Activated CD8-positive, alpha-beta T cell treated with anti-CD3 and anti-CD28 coated beads for 36 hours (primary cell): Measurements from ENCODE around the gene STXBP3. TPM values are rescaled to one million over a fixed set of nuclear protein-coding genes. Genes with fewer than 3 reads are reported as not detected.

ENCODE experiments used
- ATAC-seq: fragments of 200-7000 bp; cut with Tn5 transposase; one replicate; pipeline ENCODE4 v1.10.0; 2021; ENCODE audit warnings: mild to moderate bottlenecking, moderate library complexity
- CTCF ChIA-PET: fragments of 350-600 bp; sonication (Branson Sonifier 250); formaldehyde crosslinking; loops from one replicate; lab custom pipeline; 2021; ENCODE audit warnings: antibody characterized with exemption; lab: Charles Lee
- POLR2A ChIA-PET: fragments of 350-600 bp; sonication (Branson Sonifier 250); formaldehyde crosslinking; loops from one replicate; lab custom pipeline; 2021; ENCODE audit warnings: antibody characterized with exemption; lab: Charles Lee
- DNase-seq: peaks from one replicate; pipeline ENCODE4 v3.0.0-alpha.2; 2020
- H3K27ac Mint-ChIP-seq: one replicate; pipeline ENCODE4 v1.8.0; 2021; ENCODE audit warnings: mild to moderate bottlenecking, mixed read lengths
- H3K27me3 Mint-ChIP-seq: one replicate; pipeline ENCODE4 v1.8.0; 2021; ENCODE audit warnings: mixed read lengths
- H3K36me3 Mint-ChIP-seq: one replicate; pipeline ENCODE4 v1.8.0; 2021; ENCODE audit warnings: low read depth, mixed read lengths
- H3K4me1 Mint-ChIP-seq: one replicate; pipeline ENCODE4 v1.8.0; 2021; ENCODE audit warnings: low read depth, mixed read lengths
- H3K4me3 Mint-ChIP-seq: one replicate; pipeline ENCODE4 v1.8.0; 2021; ENCODE audit warnings: mild to moderate bottlenecking, moderate library complexity, mixed read lengths
- H3K9me3 Mint-ChIP-seq: one replicate; pipeline ENCODE4 v1.8.0; 2021; ENCODE audit warnings: mixed read lengths
- intact Hi-C: fragments of 100-400 bp; cut with micrococcal nuclease; formaldehyde crosslinking; loops from one replicate; pipeline ENCODE4 v1.10.0; 2022
- total RNA-seq, 2 experiments: library from RNA; stranded (reverse); gene quantifications; one replicate each; pipeline ENCODE4 v1.2.3, GENCODE V29; 2021
- TF ChIP-seq, protein P1 (sequence below): fragments of 200-600 bp; IDR thresholded peaks from one replicate; pipeline ENCODE4 v1.8.0; 2022; ENCODE audit warnings: antibody characterized with exemption, mild to moderate bottlenecking

The STXBP3 gene
- total RNA-seq, 2 experiments from 2014 or later: 34.4 to 38.3 TPM

DNA sequence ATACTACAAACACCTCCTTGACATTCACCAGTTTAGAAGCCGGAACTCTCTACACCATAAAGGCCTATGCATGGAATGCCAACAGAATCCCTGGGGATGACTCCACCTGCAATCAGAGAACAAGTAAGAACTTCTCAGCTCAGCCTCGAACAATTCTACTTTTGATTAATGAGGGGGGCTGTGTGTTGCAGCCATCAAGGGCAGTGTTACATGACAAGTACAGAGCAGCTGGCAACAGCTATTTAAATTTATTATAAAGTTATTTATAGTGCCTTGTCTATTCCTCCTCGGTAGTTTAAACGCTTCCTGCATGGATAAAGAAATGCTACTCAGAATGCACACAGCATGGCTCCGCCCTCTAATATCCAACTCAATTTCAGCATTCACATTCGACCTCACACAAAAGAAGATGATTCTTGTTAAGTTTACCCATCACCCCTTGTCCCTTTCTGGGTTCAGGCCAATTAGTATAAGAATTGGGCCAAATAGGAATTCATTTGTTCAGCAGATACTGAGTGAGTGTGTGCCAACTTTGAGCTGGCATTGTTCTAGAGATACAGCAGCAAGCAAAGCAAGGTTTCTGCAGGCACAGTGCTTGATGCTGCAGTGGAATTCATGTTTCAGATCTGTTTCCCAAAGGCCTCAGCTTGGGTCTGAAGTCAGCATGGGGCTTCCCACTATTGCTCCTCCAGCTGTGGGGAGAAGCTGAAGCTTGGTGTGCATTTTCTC is 27.4 kb upstream of the STXBP3 start:
- TF ChIP-seq, protein P1, sequence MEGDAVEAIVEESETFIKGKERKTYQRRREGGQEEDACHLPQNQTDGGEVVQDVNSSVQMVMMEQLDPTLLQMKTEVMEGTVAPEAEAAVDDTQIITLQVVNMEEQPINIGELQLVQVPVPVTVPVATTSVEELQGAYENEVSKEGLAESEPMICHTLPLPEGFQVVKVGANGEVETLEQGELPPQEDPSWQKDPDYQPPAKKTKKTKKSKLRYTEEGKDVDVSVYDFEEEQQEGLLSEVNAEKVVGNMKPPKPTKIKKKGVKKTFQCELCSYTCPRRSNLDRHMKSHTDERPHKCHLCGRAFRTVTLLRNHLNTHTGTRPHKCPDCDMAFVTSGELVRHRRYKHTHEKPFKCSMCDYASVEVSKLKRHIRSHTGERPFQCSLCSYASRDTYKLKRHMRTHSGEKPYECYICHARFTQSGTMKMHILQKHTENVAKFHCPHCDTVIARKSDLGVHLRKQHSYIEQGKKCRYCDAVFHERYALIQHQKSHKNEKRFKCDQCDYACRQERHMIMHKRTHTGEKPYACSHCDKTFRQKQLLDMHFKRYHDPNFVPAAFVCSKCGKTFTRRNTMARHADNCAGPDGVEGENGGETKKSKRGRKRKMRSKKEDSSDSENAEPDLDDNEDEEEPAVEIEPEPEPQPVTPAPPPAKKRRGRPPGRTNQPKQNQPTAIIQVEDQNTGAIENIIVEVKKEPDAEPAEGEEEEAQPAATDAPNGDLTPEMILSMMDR: no peak
- ChIA-PET POLR2A (interaction anchor here (0.6 to 1.1 kb wide), 3 partner anchors 8 to 244 kb away, joined by 3 read pairs; partner anchors contain the start of gene CLCC1), CTCF (interaction anchor here (0.7 to 1.1 kb wide), 3 partner anchors 10 to 11 kb away, joined by 3 to 4 read pairs (median 3); no protein-coding TSS in a partner anchor)
- intact Hi-C loops: no loop called here
- H3K36me3 Mint-ChIP-seq: no peaks in the 10 kb centered on the region
- H3K27ac Mint-ChIP-seq: no peak overlapping the region
- H3K27me3 Mint-ChIP-seq: no peaks in the 10 kb centered on the region
- H3K4me3 Mint-ChIP-seq: no peak overlapping the region
- no peak for ATAC-seq
- no peaks in the 10 kb centered on the region for H3K9me3 Mint-ChIP-seq
- DNase-seq: no peak
- H3K4me1 Mint-ChIP-seq: no peaks in the 10 kb centered on the region

DNA sequence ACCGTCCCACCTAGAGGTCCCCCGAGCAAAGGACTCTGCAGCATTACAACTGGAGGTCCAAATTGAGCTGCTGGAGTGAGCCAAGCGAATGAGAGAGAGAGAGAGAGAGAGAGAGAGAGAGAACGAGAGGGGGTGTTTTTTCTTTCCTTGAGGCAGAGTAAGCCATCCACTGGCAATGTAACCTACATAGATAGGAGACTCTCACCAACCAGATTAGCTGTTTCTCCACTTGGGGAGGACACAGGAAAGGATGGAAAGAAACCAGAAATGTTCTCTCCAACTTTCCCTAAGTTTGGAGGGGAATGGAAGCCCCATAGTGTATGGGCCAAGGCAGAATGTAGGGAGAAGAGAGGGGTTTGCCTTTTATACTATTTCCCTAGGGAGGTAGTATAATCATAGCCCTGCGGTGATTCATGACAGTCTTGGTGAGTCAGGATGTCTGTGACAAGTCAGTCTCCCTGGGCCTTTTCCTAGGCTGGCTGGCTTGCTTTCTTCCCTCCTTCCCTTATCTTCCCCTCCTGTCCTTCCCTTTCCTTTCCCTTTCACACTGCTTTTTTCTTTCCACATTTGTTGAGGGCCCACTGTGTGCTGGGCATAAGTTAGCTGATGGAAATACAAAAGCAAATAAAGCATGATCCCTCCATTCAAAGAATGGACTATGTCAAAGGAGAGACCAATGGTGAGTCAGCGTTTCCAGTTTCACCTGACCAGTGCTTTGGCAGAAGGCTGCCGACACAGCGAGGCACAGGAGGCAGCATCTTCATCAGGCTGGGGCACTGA is 26.6 kb upstream of the STXBP3 start:
- CTCF ChIA-PET: interaction anchor here (0.7 to 0.8 kb wide), 2 partner anchors 10 to 11 kb away, joined by 3 read pairs; no protein-coding TSS in a partner anchor

DNA sequence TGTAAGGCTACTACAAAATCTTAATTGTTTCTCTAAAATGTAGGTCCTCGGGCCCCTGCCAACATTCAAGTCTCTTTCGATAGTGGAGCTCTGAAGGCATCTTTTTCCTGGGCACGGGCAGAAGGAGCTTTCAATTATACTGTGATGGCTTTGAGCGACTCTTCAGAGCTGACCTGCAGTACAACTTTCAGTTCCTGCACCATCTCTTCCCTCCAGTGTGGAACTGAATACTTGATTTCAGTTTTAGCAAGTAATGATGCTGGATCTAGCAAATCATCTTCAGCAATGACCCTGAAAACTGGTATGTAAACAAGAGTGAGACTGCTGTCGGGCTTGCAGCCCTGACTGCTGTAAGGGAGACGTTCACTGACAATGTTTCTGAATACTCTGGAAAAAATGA is 24.2 kb upstream of the STXBP3 start:
- CTCF ChIA-PET: no interaction called here
- Mint-ChIP-seq H3K36me3 (no peaks in the 10 kb centered on the region), H3K9me3 (no peaks in the 10 kb centered on the region), H3K4me1 (no peaks in the 10 kb centered on the region), H3K27me3 (peaks cover under 1% of the 10 kb centered on the region), H3K27ac (no peak overlapping the region), H3K4me3 (no peak overlapping the region)
- intact Hi-C loops: no loop called here
- DNase-seq (no peak), ATAC-seq (no peak)
- TF ChIP-seq, protein P1: no peak
- POLR2A ChIA-PET: interaction anchor here (1.9 kb wide), 1 partner anchor 13 kb away, joined by 5 read pairs; no protein-coding TSS in a partner anchor

More for the DNA sequence above, 26.6 kb upstream of the STXBP3 start:
- no peak for DNase-seq
- ATAC-seq: no peak
- TF ChIP-seq, protein P1: no peak
- no peaks in the 10 kb centered on the region for H3K36me3 Mint-ChIP-seq
- intact Hi-C loops: no loop called here
- H3K4me3 Mint-ChIP-seq: no peak overlapping the region
- H3K27me3 Mint-ChIP-seq: no peaks in the 10 kb centered on the region
- no peak overlapping the region for H3K27ac Mint-ChIP-seq
- POLR2A ChIA-PET: interaction anchor here (1.1 kb wide), 1 partner anchor 11 kb away, joined by 3 read pairs; no protein-coding TSS in a partner anchor
- H3K9me3 Mint-ChIP-seq: no peaks in the 10 kb centered on the region
- no peaks in the 10 kb centered on the region for H3K4me1 Mint-ChIP-seq

DNA sequence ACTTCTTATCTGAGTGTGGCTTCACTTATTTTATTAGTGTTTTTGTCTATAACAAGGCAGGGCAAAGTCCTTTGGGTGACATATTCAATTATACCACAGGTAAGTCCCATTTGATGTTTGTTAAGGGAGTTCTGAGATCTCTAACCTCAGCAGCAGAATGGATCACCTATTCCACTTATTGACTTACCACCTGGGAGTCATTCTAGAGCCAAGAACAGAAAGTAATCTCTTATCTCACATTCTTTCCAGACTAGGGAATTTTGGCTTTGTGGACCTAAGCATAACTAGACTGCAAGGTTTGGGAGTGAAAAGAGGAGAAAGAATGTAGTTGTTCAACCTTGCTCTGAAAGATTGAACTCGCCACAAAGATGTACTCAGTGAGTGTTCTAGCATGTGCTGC is 20.6 kb upstream of the STXBP3 start:
- ATAC-seq (no peak), DNase-seq (no peak)
- H3K27ac Mint-ChIP-seq: no peak overlapping the region
- peaks cover 2% of the 10 kb centered on the region for H3K27me3 Mint-ChIP-seq
- no peak overlapping the region for H3K4me3 Mint-ChIP-seq
- H3K36me3 Mint-ChIP-seq: no peaks in the 10 kb centered on the region
- ChIA-PET CTCF (no interaction called here), POLR2A (no interaction called here)
- intact Hi-C loops: no loop called here
- H3K9me3 Mint-ChIP-seq: no peaks in the 10 kb centered on the region
- TF ChIP-seq, protein P1: no peak
- no peaks in the 10 kb centered on the region for H3K4me1 Mint-ChIP-seq
